DMS153 (cell line): ENCODE results near the gene USP47.

ENCODE experiments used
- DNase-seq: peaks from one replicate; lab custom pipeline; 2025; lab: John Stamatoyannopoulos, UW

Gene USP47

DNA sequence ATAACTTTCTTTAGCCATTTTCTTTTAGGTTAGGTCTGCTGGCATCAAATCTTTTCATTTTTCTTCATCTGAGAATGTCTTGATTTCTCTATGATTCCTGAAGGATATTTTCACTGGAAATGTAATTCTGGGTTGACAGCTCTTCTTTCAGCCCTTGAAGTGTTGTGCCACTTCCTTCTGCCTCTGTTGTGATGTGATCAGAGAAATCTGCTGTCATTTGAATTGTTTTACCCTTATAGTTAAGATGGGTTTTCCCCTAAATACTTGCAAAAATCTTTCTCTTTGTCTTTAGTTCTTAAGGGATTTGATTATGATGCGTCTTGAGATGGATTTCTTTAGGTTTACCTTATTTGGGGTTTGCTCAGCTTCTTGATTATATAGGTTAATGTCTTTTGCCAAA is 23.0 kb downstream of the USP47 start:
- DNase-seq: no peak

DNA sequence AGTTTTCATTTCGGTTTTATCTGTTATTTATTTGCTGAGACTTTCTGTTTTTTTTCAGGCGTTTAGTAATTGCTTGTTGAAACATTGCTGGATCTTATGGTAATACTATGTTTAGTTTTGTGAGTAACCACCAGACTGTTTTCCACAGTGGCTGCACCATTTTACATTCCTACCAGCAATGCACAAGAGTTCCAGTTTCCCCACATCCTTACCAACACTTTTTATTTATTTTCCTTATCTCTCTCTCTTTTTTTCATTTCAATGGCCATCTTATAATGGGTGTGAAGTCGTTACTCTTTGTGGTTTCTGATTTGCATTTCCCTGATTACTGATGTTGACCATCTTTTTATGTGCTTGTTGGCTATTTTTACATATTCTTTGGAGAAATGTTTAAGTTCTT is 23.7 kb downstream of the USP47 start:
- no peak for DNase-seq

DNA sequence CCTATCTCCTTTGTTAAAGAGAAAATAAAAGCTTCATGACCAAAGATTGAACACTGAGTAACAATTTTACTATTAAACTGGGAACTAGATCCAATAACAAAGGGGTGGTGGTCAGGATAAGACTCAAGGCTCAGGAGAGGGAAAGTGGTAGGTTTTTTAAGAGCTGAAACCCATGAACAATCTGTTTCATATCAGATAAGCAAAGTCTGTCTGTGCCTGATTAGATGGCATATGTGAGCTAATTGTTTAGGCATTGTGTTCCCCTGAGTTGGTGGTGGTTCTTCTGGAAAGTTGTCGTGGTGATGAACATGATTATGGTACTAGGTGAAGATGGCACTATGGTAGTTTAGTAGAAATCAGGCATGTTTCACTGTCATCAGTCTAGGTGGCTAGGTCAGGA is 24.4 kb downstream of the USP47 start:
- DNase-seq: no peak

DNA sequence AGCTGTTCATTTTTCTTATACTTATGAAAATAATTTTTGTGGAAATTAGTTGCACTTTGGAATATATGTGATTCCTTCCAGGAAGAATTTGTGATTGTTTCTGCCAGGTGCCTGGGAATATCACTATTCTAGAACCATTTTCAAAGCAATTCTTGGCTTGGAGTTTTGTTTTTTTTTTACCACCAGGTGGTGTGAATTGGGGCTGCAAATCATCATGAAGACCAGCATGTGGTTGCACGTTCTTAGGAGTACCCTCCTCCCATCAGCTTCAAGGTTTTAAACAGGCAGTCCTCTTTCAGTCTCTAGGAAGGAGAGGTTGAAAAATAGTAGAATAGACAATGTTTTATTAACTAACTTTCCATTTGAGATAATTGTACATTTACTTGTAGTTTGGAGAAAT is 25.9 kb downstream of the USP47 start:
- DNase-seq: no peak

DNA sequence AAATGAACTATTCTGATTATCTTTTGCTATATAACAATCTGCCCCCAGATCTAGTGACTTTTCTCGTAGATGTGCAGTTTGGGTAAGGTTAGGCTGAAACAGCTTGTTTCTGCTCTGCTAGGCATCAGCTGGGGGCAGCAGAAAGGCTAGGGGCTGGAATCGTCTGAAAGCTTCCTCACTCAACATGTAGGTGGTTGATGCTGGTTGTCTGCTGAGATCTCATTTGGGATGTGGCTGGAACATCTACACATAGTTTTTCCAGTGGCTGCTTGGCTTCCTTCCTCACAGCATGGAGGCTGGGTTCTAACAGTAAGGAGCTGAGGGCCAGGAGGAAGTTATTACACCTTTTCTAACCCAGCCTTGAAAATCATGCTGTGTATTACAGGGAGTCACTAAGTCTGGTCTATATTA is 30.2 kb downstream of the USP47 start:
- no peak for DNase-seq

DNA sequence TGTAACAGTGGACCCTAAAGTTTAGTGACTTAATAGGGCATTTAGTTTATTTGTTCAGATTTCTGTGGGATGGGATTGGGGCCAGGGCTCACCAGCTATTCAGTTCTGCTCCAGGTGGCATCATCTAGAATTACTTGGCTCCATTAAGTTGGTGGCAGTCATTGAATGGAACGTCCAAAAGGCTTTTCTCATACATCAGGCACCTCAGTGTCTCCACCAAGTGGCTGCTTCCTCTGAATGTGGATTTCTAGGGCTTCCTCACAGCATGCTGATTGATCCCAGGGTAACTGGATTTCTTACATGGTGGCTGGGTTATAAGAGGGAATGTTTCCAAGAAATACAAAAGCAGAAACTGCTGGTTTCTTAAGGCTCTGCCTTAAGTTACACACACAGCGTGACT is 34.7 kb downstream of the USP47 start:
- no peak for DNase-seq

DNA sequence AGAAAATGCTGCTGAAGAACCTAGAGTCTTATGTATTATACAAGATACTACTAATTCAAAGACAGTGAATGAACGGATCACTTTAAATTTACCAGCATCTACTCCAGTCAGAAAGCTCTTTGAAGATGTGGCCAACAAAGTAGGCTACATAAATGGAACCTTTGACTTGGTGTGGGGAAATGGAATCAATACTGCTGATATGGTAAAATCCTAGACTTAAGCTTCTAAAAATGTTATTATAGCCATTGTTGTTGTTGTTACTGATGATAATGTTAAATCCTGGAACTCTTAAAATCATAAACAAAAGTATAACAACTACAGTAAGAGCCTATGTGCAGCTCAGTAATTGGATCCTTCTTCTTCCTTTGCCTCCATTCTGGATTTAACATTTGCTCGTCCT is 38.4 kb downstream of the USP47 start:
- DNase-seq: no peak

DNA sequence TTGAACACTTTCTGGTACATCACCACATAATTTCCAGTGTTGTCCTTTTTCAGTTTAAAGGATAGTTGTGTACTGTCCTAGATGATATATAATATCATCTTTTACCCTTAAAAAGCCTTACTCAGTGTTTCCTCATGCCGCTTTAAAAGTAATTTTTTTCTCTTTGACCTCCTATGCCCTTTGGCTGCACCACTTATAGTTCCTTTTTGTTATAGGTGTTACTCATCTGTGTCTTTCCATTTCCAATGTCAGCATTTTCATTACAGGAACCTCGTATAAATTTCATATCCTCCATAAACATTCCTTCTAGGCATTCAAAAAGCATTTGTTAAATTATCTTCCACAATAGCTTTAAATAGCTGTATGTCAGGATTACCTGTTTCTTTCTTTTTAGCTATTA is 40.8 kb downstream of the USP47 start:
- DNase-seq: no peak

DNA sequence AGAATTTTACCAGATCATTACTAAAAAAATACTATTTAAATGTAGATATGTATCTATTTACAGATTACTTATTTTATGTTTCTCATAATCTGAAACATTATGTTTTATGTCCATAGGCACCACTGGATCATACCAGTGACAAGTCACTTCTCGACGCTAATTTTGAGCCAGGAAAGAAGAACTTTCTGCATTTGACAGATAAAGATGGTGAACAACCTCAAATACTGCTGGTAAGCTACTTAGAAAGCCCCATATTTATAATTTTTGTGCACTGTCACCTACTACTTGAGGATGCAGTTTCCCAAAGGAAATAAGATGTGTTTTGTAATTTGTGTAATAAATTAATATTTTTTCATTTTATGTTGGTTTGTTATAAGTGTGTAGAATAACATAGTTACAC is 42.6 kb downstream of the USP47 start:
- no peak for DNase-seq

DNA sequence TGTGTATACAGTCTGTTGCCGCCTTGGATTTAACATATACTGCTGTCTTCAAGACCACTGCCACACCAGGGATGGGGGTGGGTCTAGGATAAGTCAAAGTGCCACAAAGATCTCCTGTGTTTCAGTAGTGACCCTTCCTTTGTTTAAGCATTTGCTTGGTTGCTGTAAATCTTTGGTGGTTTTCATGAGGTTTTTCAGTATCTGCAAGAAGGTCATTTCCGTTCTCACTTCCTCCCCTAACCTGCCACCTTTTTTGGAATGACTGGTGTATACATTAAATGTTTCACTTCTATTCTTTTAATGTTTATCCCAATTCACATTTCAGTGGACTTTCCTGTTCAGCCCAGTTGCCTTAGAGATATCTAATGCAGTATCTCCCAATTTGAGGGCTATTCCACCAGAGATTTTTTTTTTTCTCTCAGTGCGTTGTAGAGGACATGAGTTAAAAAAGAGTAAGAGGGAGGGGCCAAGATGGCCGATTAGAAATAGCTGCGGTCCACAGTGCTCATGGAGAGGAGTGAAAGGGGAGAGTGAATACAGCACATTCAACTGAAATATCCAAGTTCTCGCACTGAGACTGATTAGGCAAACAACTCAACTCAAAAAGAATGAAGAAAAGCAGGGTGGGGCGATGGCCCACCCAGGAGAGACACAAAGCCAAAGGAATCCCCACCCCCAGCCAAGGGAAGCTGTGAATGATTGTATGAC is 43.2 kb downstream of the USP47 start:
- DNase-seq: no peak

DNA sequence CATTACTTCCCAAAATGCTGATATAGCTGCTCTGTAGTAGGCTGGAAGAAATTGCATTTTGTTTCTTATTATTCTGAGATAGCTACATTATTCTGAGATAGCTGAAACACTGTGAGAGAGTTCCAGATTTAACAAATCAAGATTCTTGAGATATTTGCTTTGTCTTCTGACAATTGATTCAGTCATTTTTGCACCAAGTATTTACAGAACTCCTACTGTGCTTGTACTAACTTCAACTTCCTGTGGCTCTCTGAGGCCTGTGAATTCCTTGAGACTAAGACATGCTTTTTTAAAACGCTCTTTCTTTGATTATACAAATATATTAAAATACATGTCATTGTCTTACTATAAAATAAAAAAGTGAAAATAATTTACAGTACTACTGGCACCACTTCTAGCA is 52.7 kb downstream of the USP47 start:
- no peak for DNase-seq

DNA sequence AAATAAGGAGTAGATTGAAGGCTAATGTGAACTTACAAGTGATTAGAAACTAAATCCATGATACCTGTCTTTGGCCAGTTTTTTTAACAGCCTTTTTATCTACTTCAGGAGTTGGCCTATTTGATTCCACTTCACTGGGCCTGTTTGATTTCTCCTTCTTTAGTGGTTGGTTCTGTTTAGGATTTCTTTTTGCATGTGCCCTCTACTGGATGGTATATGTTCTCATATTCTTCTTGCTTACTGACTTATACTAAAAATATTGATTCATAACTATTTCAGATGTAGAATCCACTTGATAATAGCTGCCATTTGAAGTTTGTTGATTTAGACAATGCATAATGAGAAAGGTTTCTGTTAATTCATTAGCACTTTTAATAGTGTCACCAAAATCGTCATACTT is 53.9 kb downstream of the USP47 start:
- no peak for DNase-seq

DNA sequence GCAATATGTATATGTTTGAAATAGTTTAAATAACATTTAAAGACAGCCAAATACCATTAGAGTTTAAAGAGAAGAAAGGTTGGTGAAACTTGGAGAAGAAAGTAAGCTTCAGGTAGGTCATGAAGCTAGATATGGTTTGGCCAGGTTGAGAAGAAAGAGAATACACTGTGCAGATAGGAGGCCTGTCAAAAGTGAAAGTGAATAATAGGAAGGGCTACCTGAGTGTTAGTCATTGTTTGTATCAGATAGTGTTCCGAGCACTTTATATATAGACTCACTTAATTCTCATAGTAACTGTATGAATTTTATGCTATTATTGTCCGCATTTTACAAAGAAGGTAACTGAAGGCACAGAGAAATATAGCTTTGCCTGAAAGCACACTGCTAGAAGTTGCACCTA is 56.9 kb downstream of the USP47 start:
- no peak for DNase-seq

DNA sequence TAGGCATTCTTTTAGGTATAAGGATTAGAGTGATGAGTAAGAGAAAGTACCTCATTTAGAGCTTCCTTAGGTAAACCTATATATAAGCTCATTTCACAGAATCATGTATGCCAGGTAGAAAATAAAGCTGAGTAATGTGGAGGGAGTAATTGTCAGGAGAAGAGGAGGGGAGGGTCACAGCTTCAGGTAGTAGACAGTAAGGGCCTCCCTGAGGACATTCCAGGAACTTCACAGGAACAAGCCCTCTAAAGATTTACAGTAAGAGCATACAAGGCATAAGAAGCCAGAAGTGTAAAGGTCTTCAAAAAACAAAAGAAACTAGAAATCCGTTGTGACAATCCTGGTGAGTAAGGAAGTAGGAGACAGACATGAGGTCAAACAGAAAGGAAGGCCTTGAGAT is 57.6 kb downstream of the USP47 start:
- DNase-seq: no peak

DNA sequence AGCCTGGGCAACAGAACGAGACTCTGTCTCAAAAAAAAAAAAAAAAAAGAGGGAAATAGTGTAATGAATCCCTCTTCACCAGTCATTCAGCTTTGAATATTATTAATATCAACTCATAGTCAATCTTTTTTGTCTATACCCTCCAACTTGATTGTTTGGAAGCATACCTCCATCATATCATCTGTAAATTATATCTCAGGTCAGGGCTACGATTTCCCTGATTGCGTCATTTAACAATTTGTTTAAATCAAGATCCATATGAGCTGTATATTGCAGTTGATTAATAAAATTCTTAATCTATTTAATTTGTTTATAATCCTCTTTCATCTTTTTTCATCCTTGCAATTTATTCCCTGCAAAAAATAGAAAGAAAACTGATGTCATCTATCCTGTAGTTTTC is 60.2 kb downstream of the USP47 start:
- no peak for DNase-seq

DNA sequence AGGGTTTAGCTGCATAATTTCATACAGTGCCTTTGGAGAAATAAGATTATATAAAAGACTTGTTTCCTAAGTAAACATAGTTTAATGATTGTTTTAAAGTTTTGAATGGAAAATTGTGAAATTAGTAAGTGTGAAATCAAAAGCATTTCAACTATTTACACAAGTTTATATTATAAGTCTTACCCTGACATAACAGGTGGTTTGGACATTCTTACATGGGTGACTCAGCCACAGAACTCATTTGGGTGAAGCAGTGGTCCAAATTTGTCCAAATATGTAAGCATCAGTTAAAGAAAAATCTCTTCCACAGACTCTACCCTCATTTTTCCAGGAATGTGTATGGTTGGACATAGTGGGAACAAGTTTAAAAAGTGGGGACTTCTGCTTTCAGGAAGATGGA is 68.0 kb downstream of the USP47 start:
- DNase-seq: no peak

DNA sequence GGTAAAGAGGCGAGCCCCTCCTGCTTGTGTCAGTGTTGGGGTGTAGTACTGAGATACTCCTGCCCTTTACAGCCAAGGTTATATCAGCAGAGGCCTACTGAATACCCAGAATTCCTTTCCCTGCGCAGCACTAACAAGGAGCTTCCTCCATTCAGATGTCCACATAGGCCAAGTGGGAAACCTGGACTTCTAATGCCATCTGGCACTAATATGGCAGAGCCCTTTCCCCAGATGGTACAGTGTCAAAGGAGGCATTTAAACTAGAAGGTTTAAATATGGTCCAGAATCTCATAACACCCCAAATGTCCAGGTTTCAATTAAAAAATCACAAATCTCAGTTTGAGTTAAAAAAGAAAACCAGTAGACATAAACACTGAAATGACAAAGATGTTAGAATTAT is 68.8 kb downstream of the USP47 start:
- no peak for DNase-seq

DNA sequence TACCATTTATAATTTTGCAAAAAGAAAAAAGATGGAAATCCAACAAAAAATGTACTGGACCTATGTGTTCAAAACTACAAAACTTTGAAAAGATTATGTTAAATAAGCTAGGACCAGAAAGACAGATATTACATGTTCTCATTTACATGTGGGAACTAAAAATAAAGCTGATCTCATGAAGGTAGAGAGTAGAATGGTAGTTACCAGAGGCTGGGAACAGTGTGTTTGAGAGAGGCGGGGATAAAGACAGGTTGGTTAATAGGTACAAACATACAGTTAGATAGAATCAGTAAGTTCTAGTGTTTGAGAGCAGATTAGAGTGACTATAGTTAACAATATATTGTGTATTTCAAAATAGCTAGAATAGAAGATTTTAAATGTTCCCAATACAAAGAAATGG is 71.6 kb downstream of the USP47 start:
- no peak for DNase-seq

DNA sequence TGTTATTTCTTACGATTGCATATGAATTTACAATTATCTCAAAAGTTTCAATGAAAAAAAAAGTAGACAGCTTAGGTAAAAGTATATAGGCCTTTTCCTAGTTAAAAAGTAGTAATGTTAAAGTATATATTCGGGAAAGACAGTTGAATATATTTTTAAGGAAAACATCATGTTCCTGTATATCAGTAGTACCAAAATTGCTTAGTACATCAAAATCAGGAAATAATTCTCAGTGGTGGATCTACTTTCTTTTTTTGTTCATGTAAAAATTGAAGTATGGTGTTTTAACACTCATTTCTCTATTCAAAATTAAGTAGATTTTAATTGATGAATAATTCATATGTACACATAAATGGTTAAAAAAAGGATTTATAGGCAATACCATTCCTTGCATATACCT is 73.9 kb downstream of the USP47 start:
- DNase-seq: no peak

DNA sequence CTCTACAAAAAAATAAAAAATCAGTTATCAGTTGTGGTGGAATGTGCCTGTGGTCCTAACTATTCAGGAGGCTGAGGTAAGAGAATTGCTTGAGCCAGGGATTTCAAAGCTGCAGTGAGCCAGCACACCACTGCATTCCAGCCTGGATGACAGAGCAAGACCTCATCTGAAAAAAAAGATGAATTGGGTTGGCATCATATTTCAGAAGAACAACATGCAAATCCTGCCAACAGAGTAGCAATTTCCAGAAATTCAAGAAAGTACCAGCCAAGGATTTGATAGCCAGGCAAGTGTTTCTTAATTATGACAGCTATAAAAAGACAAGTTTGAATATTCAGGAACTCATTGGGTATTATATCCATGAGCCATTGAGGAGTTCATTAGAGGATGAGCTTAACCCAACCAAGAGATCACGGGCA is 75.2 kb downstream of the USP47 start:
- no peak for DNase-seq

DNA sequence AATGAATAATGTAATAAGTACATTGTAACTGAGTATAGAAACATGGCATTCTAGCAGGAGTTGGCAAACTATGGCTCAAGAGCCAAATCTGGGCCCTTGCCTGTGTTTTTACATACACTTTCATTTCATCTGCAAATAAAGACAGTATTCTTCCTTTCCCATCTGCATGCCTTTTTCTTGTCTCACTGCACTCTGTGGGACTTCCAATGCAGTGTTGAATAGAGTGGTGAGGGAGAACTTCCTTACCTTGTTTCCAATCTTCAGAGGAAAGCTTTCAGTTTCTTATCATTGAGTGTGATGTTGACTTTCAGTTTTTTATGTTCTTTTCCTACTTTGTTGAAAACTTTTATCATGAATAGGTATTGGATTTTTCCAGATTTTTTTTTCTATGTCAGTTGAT is 82.1 kb downstream of the USP47 start:
- DNase-seq: no peak

DNA sequence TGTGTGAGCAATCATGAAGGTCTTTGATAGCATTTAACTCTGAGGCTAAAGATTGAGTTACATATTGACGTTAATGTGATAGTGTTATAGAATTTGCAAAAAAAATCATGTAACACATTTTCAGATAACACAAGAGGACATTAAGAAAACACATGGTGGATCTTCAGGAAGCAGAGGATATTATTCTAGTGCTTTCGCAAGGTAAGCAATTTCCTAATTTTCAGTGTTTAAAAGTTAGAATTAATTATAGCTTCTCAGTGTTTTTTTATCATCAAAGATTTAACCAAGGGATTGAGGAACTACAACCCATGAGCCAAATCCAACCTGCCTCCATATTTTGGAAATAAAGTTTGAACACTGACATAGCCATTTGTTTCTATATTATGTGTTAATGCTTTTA is 88.1 kb downstream of the USP47 start:
- DNase-seq: no peak

DNA sequence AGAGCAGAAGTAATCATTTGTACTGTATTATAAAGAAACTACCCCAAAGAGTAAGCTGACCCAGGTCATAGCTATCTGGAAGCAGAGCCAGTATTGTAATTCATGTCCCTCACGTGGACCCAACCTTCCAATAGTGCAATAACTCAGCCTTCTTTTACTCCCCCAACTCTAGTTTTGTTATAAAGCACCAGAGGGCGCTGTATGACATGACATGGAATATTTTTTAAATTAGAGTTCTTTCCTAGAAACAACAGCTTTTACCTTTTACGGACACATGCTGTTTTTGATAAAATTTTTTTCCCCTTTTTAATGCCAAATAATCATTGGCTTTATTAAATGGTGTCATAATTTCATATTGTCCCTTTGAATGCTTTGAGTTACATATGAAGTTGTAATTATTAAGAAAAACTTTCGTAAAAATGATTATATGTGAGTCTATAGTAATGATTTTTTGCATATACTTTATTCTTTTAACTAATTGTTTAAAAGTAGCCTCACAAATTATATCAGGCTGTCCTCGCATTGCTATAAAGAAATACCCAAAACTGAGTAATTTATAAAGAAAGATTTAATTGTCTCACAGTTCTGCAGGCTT is 89.8 kb downstream of the USP47 start:
- DNase-seq: no peak

DNA sequence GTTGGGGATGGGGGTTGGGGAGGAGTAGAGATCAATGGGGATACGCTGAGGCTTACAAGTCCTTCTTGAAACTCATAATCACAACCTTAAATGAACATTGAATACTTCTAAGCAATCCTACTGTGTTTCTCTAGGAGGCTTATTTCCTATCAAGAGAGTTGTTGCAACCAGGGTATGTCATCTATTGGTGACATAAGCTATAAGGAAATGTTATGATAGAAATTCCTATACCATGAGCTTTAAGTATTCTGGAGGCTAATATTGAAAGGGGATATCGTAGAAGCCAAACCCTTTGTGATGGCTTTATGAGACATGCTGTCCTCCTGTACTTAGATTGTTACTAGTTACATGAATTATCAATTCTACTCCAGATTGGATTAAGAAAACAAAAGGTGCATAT is 93.8 kb downstream of the USP47 start:
- no peak for DNase-seq
